Astrocyte (in vitro differentiated cells and primary cell): ENCODE data around the gene RAB31. TPM values are rescaled to one million over a fixed set of nuclear protein-coding genes. Genes with fewer than 3 reads are reported as not detected.
A peak's percentile ranks its signal among the peaks of the same experiment; 100 is the strongest.

Source experiments
- DNase-seq: peaks from one replicate; pipeline ENCODE4 v3.0.0-alpha.2; 2010; ENCODE audit warnings: low read depth
- FAIRE-seq: peaks from 2 replicates; lab custom pipeline; 2011; peaks lifted over from hg19 to GRCh38; lab: Jason Lieb, UNC
- H2AFZ ChIP-seq: 2 replicates; pipeline ENCODE4 v1.6.0; 2012; ENCODE audit warnings: low read depth, low read length, inconsistent platforms
- H3K27ac ChIP-seq: 2 replicates; pipeline ENCODE4 v1.5.1; 2011; ENCODE audit warnings: low read depth, low read length, inconsistent platforms
- H3K27me3 ChIP-seq: 2 replicates; pipeline ENCODE4 v1.6.0; 2011; ENCODE audit warnings: low read length, inconsistent platforms; ENCODE audit not compliant: insufficient read depth
- H3K36me3 ChIP-seq: 2 replicates; pipeline ENCODE4 v1.5.1; 2011; ENCODE audit warnings: low read length, inconsistent platforms; ENCODE audit not compliant: insufficient read depth
- H3K4me1 ChIP-seq: 2 replicates; pipeline ENCODE4 v1.5.1; 2011; ENCODE audit warnings: low read length, inconsistent platforms; ENCODE audit not compliant: insufficient read depth
- H3K4me2 ChIP-seq: 2 replicates; pipeline ENCODE4 v1.6.0; 2012; ENCODE audit warnings: low read length, inconsistent platforms
- H3K4me3 ChIP-seq: 2 replicates; pipeline ENCODE4 v1.5.1; 2011; ENCODE audit warnings: low read depth, mild to moderate bottlenecking, low read length, inconsistent platforms; ENCODE audit not compliant: insufficient read depth
- H3K79me2 ChIP-seq: 2 replicates; pipeline ENCODE4 v1.6.0; 2012; ENCODE audit warnings: mild to moderate bottlenecking, low read length, inconsistent platforms; ENCODE audit not compliant: insufficient read depth
- H3K9ac ChIP-seq: 2 replicates; pipeline ENCODE4 v1.6.0; 2012; ENCODE audit warnings: mild to moderate bottlenecking, low read length, inconsistent platforms
- H3K9me3 ChIP-seq: 2 replicates; pipeline ENCODE4 v1.5.1; 2012; ENCODE audit warnings: low read depth, mild to moderate bottlenecking, low read length, inconsistent platforms; ENCODE audit not compliant: insufficient read depth
- H4K20me1 ChIP-seq: 2 replicates; pipeline ENCODE4 v1.6.0; 2012; ENCODE audit warnings: low read length, inconsistent platforms; ENCODE audit not compliant: insufficient read depth
- H3K27ac Mint-ChIP-seq: one replicate; pipeline ENCODE4 v1.8.0; 2021; ENCODE audit warnings: mild to moderate bottlenecking, mixed read lengths; ENCODE audit not compliant: unreplicated experiment
- H3K27me3 Mint-ChIP-seq: one replicate; pipeline ENCODE4 v1.8.0; 2021; ENCODE audit warnings: low read depth, mixed read lengths; ENCODE audit not compliant: unreplicated experiment
- H3K36me3 Mint-ChIP-seq: one replicate; pipeline ENCODE4 v1.8.0; 2021; ENCODE audit warnings: low read depth, mixed read lengths; ENCODE audit not compliant: unreplicated experiment
- H3K4me1 Mint-ChIP-seq: one replicate; pipeline ENCODE4 v1.8.0; 2021; ENCODE audit warnings: low read depth, mixed read lengths; ENCODE audit not compliant: unreplicated experiment
- H3K4me3 Mint-ChIP-seq: one replicate; pipeline ENCODE4 v1.8.0; 2021; ENCODE audit warnings: mild to moderate bottlenecking, moderate library complexity, mixed read lengths; ENCODE audit not compliant: unreplicated experiment
- H3K9me3 Mint-ChIP-seq: one replicate; pipeline ENCODE4 v1.8.0; 2021; ENCODE audit warnings: mild to moderate bottlenecking, mixed read lengths; ENCODE audit not compliant: unreplicated experiment
- EZH2 ChIP-seq: IDR thresholded peaks from 2 replicates; pipeline ENCODE4 v1.6.1; 2012; ENCODE audit warnings: mild to moderate bottlenecking, low read length, inconsistent platforms; ENCODE audit not compliant: insufficient read depth
- total RNA-seq: library from RNA; stranded (reverse); gene quantifications from 2 replicates; pipeline ENCODE4 v1.2.1, GENCODE V29; 2021
- TF ChIP-seq, protein P1 (sequence below): IDR thresholded peaks from 2 replicates; pipeline ENCODE4 v1.5.1; 2011; ENCODE audit warnings: low read depth, mild to moderate bottlenecking, inconsistent platforms, low read length, moderate library complexity; ENCODE audit not compliant: insufficient read depth

Gene RAB31
- total RNA-seq, 1 donor from 2014 or later: 100 TPM

DNA sequence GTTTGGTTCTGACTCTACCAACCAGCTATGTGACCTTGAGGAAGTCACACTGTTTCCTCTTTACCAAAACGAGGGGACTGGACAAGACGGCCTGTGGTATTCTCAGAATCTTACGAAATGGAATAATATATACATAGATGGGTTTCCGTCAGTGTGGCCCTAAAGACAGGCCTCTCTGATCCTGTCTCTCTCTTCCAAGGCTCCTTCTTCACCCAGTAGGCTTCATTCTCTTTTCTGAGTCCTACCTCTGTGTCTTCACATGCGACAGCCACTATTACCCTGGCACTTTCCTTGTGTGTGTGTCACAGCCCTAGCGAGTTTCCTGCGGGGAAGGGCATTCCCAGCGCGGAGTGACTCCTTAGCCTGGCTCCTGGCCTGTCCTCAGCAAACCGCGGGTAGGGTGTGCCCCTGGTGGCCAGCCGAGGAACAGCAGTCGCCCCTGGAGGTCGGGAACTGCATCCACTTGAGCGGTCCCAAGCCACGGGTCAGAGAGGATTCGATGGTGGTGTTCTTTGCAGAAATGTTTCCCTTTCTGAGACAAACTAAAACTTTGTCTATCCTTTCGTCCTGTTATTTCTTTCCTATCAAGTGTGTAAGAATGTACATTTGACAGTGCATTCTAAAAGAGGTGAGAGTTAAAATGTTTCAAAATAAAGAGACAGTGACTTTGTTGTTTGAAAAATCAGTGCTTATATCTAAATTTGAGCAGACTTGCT is 63.3 kb downstream of the RAB31 start:
- H3K9me3 Mint-ChIP-seq: peaks cover 3% of the 10 kb centered on the region
- no peak overlapping the region for H3K4me3 ChIP-seq
- H3K79me2 ChIP-seq: peaks cover 56% of the 10 kb centered on the region
- TF ChIP-seq EZH2: no peak
- TF ChIP-seq, protein P1, sequence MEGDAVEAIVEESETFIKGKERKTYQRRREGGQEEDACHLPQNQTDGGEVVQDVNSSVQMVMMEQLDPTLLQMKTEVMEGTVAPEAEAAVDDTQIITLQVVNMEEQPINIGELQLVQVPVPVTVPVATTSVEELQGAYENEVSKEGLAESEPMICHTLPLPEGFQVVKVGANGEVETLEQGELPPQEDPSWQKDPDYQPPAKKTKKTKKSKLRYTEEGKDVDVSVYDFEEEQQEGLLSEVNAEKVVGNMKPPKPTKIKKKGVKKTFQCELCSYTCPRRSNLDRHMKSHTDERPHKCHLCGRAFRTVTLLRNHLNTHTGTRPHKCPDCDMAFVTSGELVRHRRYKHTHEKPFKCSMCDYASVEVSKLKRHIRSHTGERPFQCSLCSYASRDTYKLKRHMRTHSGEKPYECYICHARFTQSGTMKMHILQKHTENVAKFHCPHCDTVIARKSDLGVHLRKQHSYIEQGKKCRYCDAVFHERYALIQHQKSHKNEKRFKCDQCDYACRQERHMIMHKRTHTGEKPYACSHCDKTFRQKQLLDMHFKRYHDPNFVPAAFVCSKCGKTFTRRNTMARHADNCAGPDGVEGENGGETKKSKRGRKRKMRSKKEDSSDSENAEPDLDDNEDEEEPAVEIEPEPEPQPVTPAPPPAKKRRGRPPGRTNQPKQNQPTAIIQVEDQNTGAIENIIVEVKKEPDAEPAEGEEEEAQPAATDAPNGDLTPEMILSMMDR: peak; percentile 91
- no peaks in the 10 kb centered on the region for H3K27me3 ChIP-seq
- H3K4me3 Mint-ChIP-seq: no peak overlapping the region
- no peak for FAIRE-seq
- peaks cover 16% of the 10 kb centered on the region for H3K4me1 Mint-ChIP-seq
- peak; percentile 51 for DNase-seq
- no peaks in the 10 kb centered on the region for H3K27me3 Mint-ChIP-seq
- peak overlapping the region; percentile 32 for H2AFZ ChIP-seq
- peaks cover 51% of the 10 kb centered on the region for H4K20me1 ChIP-seq
- peaks cover 13% of the 10 kb centered on the region for H3K36me3 Mint-ChIP-seq
- peak overlapping the region; percentile 31 for H3K27ac ChIP-seq
- peak overlapping the region; percentile 67 for H3K4me2 ChIP-seq
- peak overlapping the region; percentile 12 for H3K9ac ChIP-seq
- no peaks in the 10 kb centered on the region for H3K36me3 ChIP-seq
- H3K9me3 ChIP-seq: no peaks in the 10 kb centered on the region
- peaks cover 5% of the 10 kb centered on the region for H3K4me1 ChIP-seq
- H3K27ac Mint-ChIP-seq: no peak overlapping the region

DNA sequence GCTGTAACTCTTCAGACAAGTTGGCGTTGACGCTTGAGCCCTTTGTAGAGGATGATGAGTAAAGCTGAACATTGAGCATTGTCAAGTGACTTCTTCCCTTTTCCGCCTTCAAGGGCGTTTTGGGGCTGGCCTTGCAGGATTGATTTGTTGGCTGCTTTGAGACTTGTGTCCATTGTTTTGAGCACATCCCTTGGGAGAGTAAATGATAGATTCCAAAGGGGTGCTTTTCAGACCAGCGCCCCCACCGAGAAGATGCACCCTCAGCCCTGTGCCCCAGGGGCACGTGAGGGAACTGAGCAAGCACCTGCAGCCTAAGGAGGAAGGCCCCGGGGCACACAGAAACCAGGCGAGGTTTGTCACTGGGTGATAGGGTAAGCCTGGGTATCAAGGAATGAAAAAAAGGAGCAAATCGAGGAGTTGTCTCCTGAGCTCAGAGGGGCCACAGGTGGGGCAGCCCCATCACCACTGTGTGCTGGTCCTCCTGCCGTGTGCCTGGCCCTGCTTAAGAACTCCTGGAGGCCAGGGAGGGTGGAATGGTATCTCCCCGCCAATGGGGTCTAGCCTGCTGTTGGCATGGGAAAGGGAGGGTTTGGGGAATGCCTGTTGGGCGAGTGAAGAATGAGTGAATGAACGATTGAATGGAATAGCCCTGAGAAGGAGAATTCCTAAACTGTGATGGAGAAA is 64.0 kb downstream of the RAB31 start:
- peaks cover 3% of the 10 kb centered on the region for H3K9me3 Mint-ChIP-seq
- H3K79me2 ChIP-seq: peaks cover 54% of the 10 kb centered on the region
- H3K4me3 Mint-ChIP-seq: no peak overlapping the region
- H3K27ac ChIP-seq: no peak overlapping the region
- H3K9ac ChIP-seq: no peak overlapping the region
- no peak overlapping the region for H3K4me3 ChIP-seq
- peaks cover 5% of the 10 kb centered on the region for H3K4me1 ChIP-seq
- FAIRE-seq (no peak), DNase-seq (no peak)
- no peaks in the 10 kb centered on the region for H3K36me3 ChIP-seq
- peaks cover 16% of the 10 kb centered on the region for H3K4me1 Mint-ChIP-seq
- peaks cover 50% of the 10 kb centered on the region for H4K20me1 ChIP-seq
- peak overlapping the region; percentile 67 for H3K4me2 ChIP-seq
- H3K9me3 ChIP-seq: no peaks in the 10 kb centered on the region
- H2AFZ ChIP-seq: no peak overlapping the region
- no peaks in the 10 kb centered on the region for H3K27me3 Mint-ChIP-seq
- H3K27me3 ChIP-seq: no peaks in the 10 kb centered on the region
- peaks cover 10% of the 10 kb centered on the region for H3K36me3 Mint-ChIP-seq
- H3K27ac Mint-ChIP-seq: no peak overlapping the region
- no peak for TF ChIP-seq EZH2
- TF ChIP-seq, protein P1: no peak
